H1 (cell line): Measurements from ENCODE around the gene PTPN5. TPM values are rescaled to one million over a fixed set of nuclear protein-coding genes. Genes with fewer than 3 reads are reported as not detected.

Source experiments
- CTCF ChIA-PET: fragments of 300-600 bp; sonication (Branson Sonifier 250); formaldehyde crosslinking; loops from one replicate; lab custom pipeline; 2021; ENCODE audit not compliant: partially characterized antibody; lab: Charles Lee
- POLR2A ChIA-PET: fragments of 300-600 bp; sonication (Branson Sonifier 250); formaldehyde crosslinking; loops from one replicate; lab custom pipeline; 2021; ENCODE audit warnings: inconsistent platforms; ENCODE audit not compliant: partially characterized antibody; lab: Charles Lee
- DNase-seq, 2 experiments: peaks; one replicate each; pipeline versions ENCODE4 v3.0.0 to v3.0.0-alpha.2; 2010 to 2022; ENCODE audit warnings: low spot score in 2 of 2, low read depth in 1 of 2, mixed read lengths in 1 of 2
- FAIRE-seq: peaks from 2 replicates; lab custom pipeline; 2011; peaks lifted over from hg19 to GRCh38; lab: Jason Lieb, UNC
- H2AFZ ChIP-seq: 2 replicates; pipeline ENCODE4 v1.8.1; 2012; ENCODE audit warnings: low read length, inconsistent platforms
- H2AK5ac ChIP-seq: 2 replicates; pipeline ENCODE4 v1.6.1; 2013; ENCODE audit warnings: low read depth, low read length
- H2BK120ac ChIP-seq: replicated peaks from 2 replicates; pipeline ENCODE3; 2013; ENCODE audit warnings: low read depth, low read length, inconsistent platforms
- H2BK12ac ChIP-seq: 2 replicates; pipeline ENCODE4 v1.6.1; 2013; ENCODE audit warnings: low read depth, low read length
- H2BK15ac ChIP-seq: 2 replicates; pipeline ENCODE4 v1.6.1; 2013; ENCODE audit warnings: low read length
- H2BK20ac ChIP-seq: 2 replicates; pipeline ENCODE4 v1.6.1; 2013; ENCODE audit warnings: low read length
- H2BK5ac ChIP-seq: 2 replicates; pipeline ENCODE4 v1.6.1; 2013; ENCODE audit warnings: low read depth, low read length
- H3K14ac ChIP-seq: 2 replicates; pipeline ENCODE4 v1.6.1; 2013; ENCODE audit warnings: inconsistent platforms; ENCODE audit not compliant: insufficient read length
- H3K18ac ChIP-seq: 2 replicates; pipeline ENCODE4 v1.6.1; 2013; ENCODE audit warnings: low read length; ENCODE audit errors: extremely low read depth
- H3K23ac ChIP-seq: 2 replicates; pipeline ENCODE4 v1.6.1; 2013; ENCODE audit warnings: inconsistent platforms; ENCODE audit not compliant: insufficient read length
- H3K23me2 ChIP-seq: 2 replicates; pipeline ENCODE4 v1.6.1; 2013; ENCODE audit warnings: low read depth, low read length
- H3K27ac ChIP-seq: 2 replicates; pipeline ENCODE4 v1.6.1; 2011; ENCODE audit warnings: low read depth, low read length, inconsistent platforms
- H3K27me3 ChIP-seq, 4 experiments: replicated peaks in 1 of 4; 1 replicate in 1 of 4; 2 replicates in 3 of 4; pipeline versions ENCODE4 v1.6.1 to v1.8.1; 2011 to 2013; ENCODE audit warnings: low read length in 3 of 4, mild to moderate bottlenecking in 3 of 4, inconsistent platforms in 2 of 4, mixed read lengths in 2 of 4, moderate library complexity in 1 of 4; ENCODE audit not compliant: control insufficient read depth in 3 of 4, insufficient read depth in 3 of 4; ENCODE audit errors: extremely low read depth in 1 of 4
- H3K36me3 ChIP-seq, 4 experiments: 2 replicates each; pipeline versions ENCODE4 v1.6.1 to v1.8.1; 2011 to 2013; ENCODE audit warnings: mild to moderate bottlenecking in 4 of 4, low read length in 3 of 4, moderate library complexity in 2 of 4, control low read depth in 1 of 4, inconsistent platforms in 1 of 4; ENCODE audit not compliant: insufficient read depth in 4 of 4, control insufficient read depth in 2 of 4
- H3K4ac ChIP-seq: replicated peaks from 2 replicates; pipeline ENCODE3; 2013; ENCODE audit warnings: low read length, low read depth, mixed read lengths, inconsistent platforms; ENCODE audit not compliant: insufficient read length
- H3K4me1 ChIP-seq, 4 experiments: replicated peaks in 1 of 4; 1 replicate in 1 of 4; 2 replicates in 3 of 4; pipeline versions ENCODE4 v1.6.1 to v1.8.1; 2011 to 2013; ENCODE audit warnings: low read length in 3 of 4, inconsistent platforms in 2 of 4, mixed read lengths in 1 of 4; ENCODE audit not compliant: insufficient read depth in 4 of 4, control insufficient read depth in 3 of 4
- H3K4me2 ChIP-seq, 2 experiments: 2 replicates each; pipeline versions ENCODE4 v1.6.1 to v1.8.1; 2011 to 2013; ENCODE audit warnings: low read depth in 2 of 2, low read length in 2 of 2, control low read depth in 1 of 2, inconsistent platforms in 1 of 2, mild to moderate bottlenecking in 1 of 2; ENCODE audit not compliant: insufficient read depth in 1 of 2
- H3K4me3 ChIP-seq, 4 experiments: fragments of 200-600, 300-600 bp in 1 of 4; sonication (generic), shearing (Covaris generic), sonication (Bioruptor Twin) in 1 of 4; 2 replicates each; pipeline versions ENCODE4 v1.5.1 to v1.8.1; 2011 to 2016; ENCODE audit warnings: low read length in 4 of 4, low read depth in 3 of 4, control low read depth in 2 of 4, inconsistent platforms in 2 of 4, mild to moderate bottlenecking in 2 of 4, mixed read lengths in 1 of 4, moderate library complexity in 1 of 4; ENCODE audit not compliant: insufficient read depth in 2 of 4; ENCODE audit errors: extremely low read depth in 1 of 4
- H3K56ac ChIP-seq: replicated peaks from 2 replicates; pipeline ENCODE3; 2013; ENCODE audit warnings: low read depth, mild to moderate bottlenecking, mixed read lengths, low read length, inconsistent platforms; ENCODE audit not compliant: insufficient read length
- H3K79me1 ChIP-seq: 2 replicates; pipeline ENCODE4 v1.6.1; 2013; ENCODE audit warnings: low read depth, low read length, control low read depth
- H3K79me2 ChIP-seq, 2 experiments: 2 replicates each; pipeline versions ENCODE4 v1.6.1 to v1.8.1; 2012 to 2013; ENCODE audit warnings: low read length in 2 of 2, mild to moderate bottlenecking in 2 of 2, inconsistent platforms in 1 of 2; ENCODE audit not compliant: insufficient read depth in 2 of 2, control insufficient read depth in 1 of 2
- H3K9ac ChIP-seq, 4 experiments: replicated peaks in 1 of 4; 1 replicate in 1 of 4; 2 replicates in 3 of 4; pipeline versions ENCODE4 v1.6.1 to v1.8.1; 2011 to 2013; ENCODE audit warnings: low read depth in 3 of 4, low read length in 3 of 4, control low read depth in 2 of 4, mild to moderate bottlenecking in 2 of 4, moderate library complexity in 2 of 4, inconsistent platforms in 1 of 4; ENCODE audit errors: extremely low read depth in 1 of 4
- H3K9me3 ChIP-seq, 2 experiments: 2 replicates each; pipeline versions ENCODE4 v1.6.1 to v1.8.1; 2012 to 2013; ENCODE audit warnings: mild to moderate bottlenecking in 2 of 2, moderate library complexity in 2 of 2, control low read depth in 1 of 2, inconsistent platforms in 1 of 2, low read depth in 1 of 2, low read length in 1 of 2, mixed read lengths in 1 of 2; ENCODE audit not compliant: insufficient read depth in 2 of 2
- H4K20me1 ChIP-seq, 2 experiments: replicated peaks in 1 of 2; 2 replicates each; pipeline versions ENCODE3 to v1.8.1; 2011 to 2013; ENCODE audit warnings: inconsistent platforms in 2 of 2, low read length in 2 of 2, mild to moderate bottlenecking in 1 of 2; ENCODE audit not compliant: insufficient read depth in 2 of 2, control insufficient read depth in 1 of 2
- H4K5ac ChIP-seq: 2 replicates; pipeline ENCODE4 v1.6.1; 2013; ENCODE audit warnings: low read length, low read depth, mixed read lengths, inconsistent platforms; ENCODE audit not compliant: insufficient read length
- H4K8ac ChIP-seq: 2 replicates; pipeline ENCODE4 v1.8.0; 2013; ENCODE audit warnings: mild to moderate bottlenecking, moderate library complexity, low read length, inconsistent platforms; ENCODE audit not compliant: insufficient read depth; ENCODE audit errors: extremely low read depth
- H4K91ac ChIP-seq: replicated peaks from 2 replicates; pipeline ENCODE3; 2013; ENCODE audit warnings: low read length, mixed read lengths, inconsistent platforms; ENCODE audit not compliant: insufficient read length
- CBX8 ChIP-seq: fragments of 300-800, 300-1000 bp; sonication (generic); IDR thresholded peaks from 2 replicates; pipeline ENCODE4 v1.7.1; 2016; ENCODE audit warnings: low read depth, low read length, borderline replicate concordance
- CEBPB ChIP-seq: IDR thresholded peaks from 2 replicates; pipeline ENCODE4 v1.6.1; 2012; ENCODE audit warnings: low read depth, low read length
- GABPA ChIP-seq: IDR thresholded peaks from 2 replicates; pipeline ENCODE4 v1.6.1; 2011; ENCODE audit warnings: mild to moderate bottlenecking, low read length, moderate library complexity, borderline replicate concordance; ENCODE audit not compliant: insufficient read depth
- HDAC2 ChIP-seq, 2 experiments: fragments of 300-600 bp in 1 of 2; sonication (generic) in 1 of 2; IDR thresholded peaks; 2 replicates each; pipeline ENCODE4 v1.6.1; 2011 to 2012; ENCODE audit warnings: low read depth in 2 of 2, low read length in 2 of 2, mild to moderate bottlenecking in 2 of 2, moderate library complexity in 2 of 2, borderline replicate concordance in 1 of 2, inconsistent platforms in 1 of 2
- MAFK ChIP-seq: IDR thresholded peaks from 2 replicates; pipeline ENCODE4 v1.6.1; 2012; ENCODE audit warnings: low read depth, mild to moderate bottlenecking, improper control_type of control experiment, low read length
- RXRA ChIP-seq: IDR thresholded peaks from 2 replicates; pipeline ENCODE4 v1.6.1; 2011; ENCODE audit warnings: low read depth, mild to moderate bottlenecking, low read length, moderate library complexity; ENCODE audit not compliant: insufficient read depth
- SAP30 ChIP-seq: fragments of 300-600 bp; sonication (generic); IDR thresholded peaks from 2 replicates; pipeline ENCODE4 v1.7.1; 2012; ENCODE audit warnings: low read length, moderate library complexity, mild to moderate bottlenecking, inconsistent platforms; ENCODE audit not compliant: insufficient read depth, insufficient replicate concordance
- SIX5 ChIP-seq: IDR thresholded peaks from 2 replicates; pipeline ENCODE4 v1.6.1; 2011; ENCODE audit warnings: mild to moderate bottlenecking, low read depth, low read length
- TCF12 ChIP-seq: IDR thresholded peaks from 2 replicates; pipeline ENCODE4 v1.6.1; 2011; ENCODE audit warnings: low read depth, mild to moderate bottlenecking, low read length
- TEAD4 ChIP-seq: IDR thresholded peaks from 2 replicates; pipeline ENCODE4 v1.6.1; 2012; ENCODE audit warnings: low read depth, low read length, inconsistent platforms, mixed read lengths
- ZNF274 ChIP-seq: IDR thresholded peaks from 2 replicates; pipeline ENCODE4 v1.7.0; 2012; ENCODE audit warnings: low read length, borderline replicate concordance; ENCODE audit errors: extremely low read depth
- WGBS, 2 experiments: shearing (Covaris generic) in 1 of 2; methylation state at CpG; one replicate each; pipeline versions ENCODE4 v1.1.6 to v1.1.7; 2013 to 2015; ENCODE audit warnings: low lambda C conversion rate in 2 of 2, mixed read lengths in 2 of 2, inconsistent platforms in 1 of 2, low coverage in 1 of 2, missing lambda C conversion rate in 1 of 2; ENCODE audit not compliant: insufficient replicate concordance in 2 of 2, insufficient coverage in 1 of 2, insufficient read length in 1 of 2; ENCODE audit errors: extremely low coverage in 1 of 2, missing lambda C conversion rate in 1 of 2; 5-methylcytosine and 5-hydroxymethylcytosine counted together
- polyA plus RNA-seq, 7 experiments: library from polyadenylated mRNA; depleted of rRNA in 3 of 7; stranded (reverse) in 5 of 7; unstranded in 2 of 7; fragments of >200 nt in 5 of 7; fragments of 200-250 nt in 2 of 7; gene quantifications; 1 replicate in 5 of 7; 2 replicates in 1 of 7; 4 replicates in 1 of 7; pipeline versions ENCODE4 v1.2.1 to v1.2.3, GENCODE V29; 2011 to 2013; ENCODE audit warnings: missing spikeins in 2 of 7, mixed read lengths in 2 of 7
- total RNA-seq: library from RNA; stranded (reverse); fragmentation: NEBNext Ultra II Directional; extraction: Animal tissue kit (Norgen Biotek cat#: 25700); gene quantifications from 2 replicates; pipeline ENCODE4 v1.2.1, GENCODE V29; 2021
- TF ChIP-seq, protein P1 (sequence below): IDR thresholded peaks from 2 replicates; pipeline ENCODE4 v1.6.1; 2012; ENCODE audit warnings: low read length, inconsistent platforms

Gene PTPN5
- total and polyA plus RNA-seq, 2 of the 8 experiments (the other 6 are each of a cell fraction or from before 2014, with no cell fraction given) = 8.4 to 12.9 TPM

DNA sequence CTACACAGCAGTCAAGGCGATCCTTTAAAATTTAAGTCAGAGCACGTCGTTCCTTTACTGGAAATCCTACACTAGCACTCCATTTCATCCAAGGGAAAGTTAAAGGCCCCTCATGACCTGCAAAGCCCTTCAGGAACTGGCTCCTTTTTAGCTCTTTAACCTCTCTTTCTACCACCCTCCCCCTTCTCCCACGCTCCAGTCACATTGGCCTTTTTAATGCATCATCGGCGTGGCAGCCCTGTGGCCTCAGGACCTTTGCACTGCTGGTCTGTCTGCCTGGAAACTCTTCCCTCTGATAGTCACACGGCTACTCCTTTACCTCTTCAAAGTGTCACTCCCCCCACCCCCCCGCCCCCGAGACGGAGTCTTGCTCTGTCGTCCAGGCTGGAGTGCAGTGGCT is 1.2 kb upstream of the PTPN5 start:
- 50% methylated on average over 8 of the region's 11 CpGs; no CpG with 5 or more reads in 1 of the 2 experiments for WGBS, 2 experiments
- Histone ChIP-seq H3K56ac (no peak overlapping the region), H4K20me1 (peaks cover 1 to 2% of the 10 kb centered on the region in 2 experiments), H2BK15ac (no peak overlapping the region), H2AFZ (no peak overlapping the region), H3K27me3 (peaks cover 0 to 33% (median 22%) of the 10 kb centered on the region in 4 experiments; a peak in 6 of 7 replicates), H3K4ac (no peak overlapping the region), H2BK20ac (no peak overlapping the region), H3K27ac (no peak overlapping the region), H2AK5ac (no peak overlapping the region), H2BK5ac (no peak overlapping the region), H2BK12ac (no peak overlapping the region), H3K14ac (no peak overlapping the region), H3K36me3 (no peaks in the 10 kb centered on the region; a peak in 1 of 8 replicates), H3K9me3 (no peaks in the 10 kb centered on the region), H3K79me2 (no peaks in the 10 kb centered on the region), H4K8ac (no peak overlapping the region), H3K23me2 (peaks cover 17% of the 10 kb centered on the region), H3K9ac (no peak overlapping the region), H3K79me1 (no peaks in the 10 kb centered on the region), H2BK120ac (no peak overlapping the region), H3K4me1 (peaks cover 2 to 8% (median 3%) of the 10 kb centered on the region in 4 experiments; a peak in 6 of 7 replicates), H4K5ac (no peak overlapping the region), H4K91ac (peak overlapping the region; percentile 56), H3K18ac (no peak overlapping the region), H3K23ac (no peak overlapping the region), H3K4me2 (peak overlapping the region; percentile 63 to 94), H3K4me3 (peak overlapping the region; percentile 73 to 97 (median 78); a peak in 6 of 8 replicates)
- CTCF ChIA-PET = interaction anchor here (1.1 to 19.5 kb wide), 4 partner anchors 10 to 28 kb away, joined by 5 to 363 read pairs (median 28); no protein-coding TSS in a partner anchor
- DNase-seq (no peak), FAIRE-seq (no peak)
- POLR2A ChIA-PET = interaction anchor here (0.7 to 1.5 kb wide), 5 partner anchors 8 to 36 kb away, joined by 3 to 4 read pairs (median 3); no protein-coding TSS in a partner anchor
- TF ChIP-seq TEAD4 (no peak), GABPA (no peak), SAP30 (no peak), HDAC2 (IDR thresholded peaks at IDR 0.05; ENCODE audit: borderline replicate concordance in 1 of 2, low read depth in 2 of 2, low read length in 2 of 2) (no peak), MAFK (no peak), ZNF274 (no peak), SIX5 (no peak), CEBPB (no peak), CBX8 (no peak), TCF12 (no peak), RXRA (no peak)
- TF ChIP-seq, protein P1, sequence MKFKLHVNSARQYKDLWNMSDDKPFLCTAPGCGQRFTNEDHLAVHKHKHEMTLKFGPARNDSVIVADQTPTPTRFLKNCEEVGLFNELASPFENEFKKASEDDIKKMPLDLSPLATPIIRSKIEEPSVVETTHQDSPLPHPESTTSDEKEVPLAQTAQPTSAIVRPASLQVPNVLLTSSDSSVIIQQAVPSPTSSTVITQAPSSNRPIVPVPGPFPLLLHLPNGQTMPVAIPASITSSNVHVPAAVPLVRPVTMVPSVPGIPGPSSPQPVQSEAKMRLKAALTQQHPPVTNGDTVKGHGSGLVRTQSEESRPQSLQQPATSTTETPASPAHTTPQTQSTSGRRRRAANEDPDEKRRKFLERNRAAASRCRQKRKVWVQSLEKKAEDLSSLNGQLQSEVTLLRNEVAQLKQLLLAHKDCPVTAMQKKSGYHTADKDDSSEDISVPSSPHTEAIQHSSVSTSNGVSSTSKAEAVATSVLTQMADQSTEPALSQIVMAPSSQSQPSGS = no peak
